Sigmoid colon (tissue), 4 donors: Measurements from ENCODE around the gene MRPL19.

Source experiments
- CTCF ChIP-seq, 4 experiments: fragments of 450-650 bp in 3 of 4; fragments of 200-600 bp in 1 of 4; IDR thresholded peaks; one replicate each; pipeline ENCODE4 v1.5.1; 2016 to 2019; ENCODE audit warnings: antibody characterized with exemption in 4 of 4, mild to moderate bottlenecking in 3 of 4, moderate library complexity in 2 of 4
- POLR2A ChIP-seq, 2 donors: fragments of 450-650 bp; IDR thresholded peaks; one replicate each; pipeline ENCODE4 v1.6.1; 2016; ENCODE audit warnings: antibody characterized with exemption in 2 of 2, mild to moderate bottlenecking in 2 of 2, moderate library complexity in 2 of 2
- POLR2AphosphoS5 ChIP-seq, 4 donors: sonication (generic); formaldehyde crosslinking; IDR thresholded peaks; one replicate each; pipeline ENCODE4 v1.6.1; 2017; ENCODE audit warnings: antibody characterized with exemption in 4 of 4

- TF ChIP-seq POLR2AphosphoS5 (IDR thresholded peaks at IDR 0.05) (no peak), CTCF (IDR thresholded peaks at IDR 0.05) (no peak), POLR2A (IDR thresholded peaks at IDR 0.05) (no peak)
Observed at GRCh38 chr2:75676464-75676863, 29.9 kb downstream of the MRPL19 start.
